Measurements from ENCODE around the gene NAA50.

NAA50 gene

GRCh38 chr3:113745756-113746547 is at the start of gene NAA50:
Gene NAA50, minus strand, starts transcription at chr3:113746249. Its CDS starts 300 bp downstream, at chr3:113745949.
- H3K9me3 Mint-ChIP-seq, result no peaks in the 10 kb centered on the region
- peak within 1 kb of the TSS; percentile 99 for H3K4me3 Mint-ChIP-seq
- peaks cover 73% of the 10 kb centered on the region for H3K4me1 Mint-ChIP-seq (ENCODE audit: low read depth)
- DNase-seq, result peak; percentile 97
- H3K27me3 Mint-ChIP-seq, result no peaks in the 10 kb centered on the region
- peaks cover 61% of the 10 kb centered on the region for H3K36me3 Mint-ChIP-seq (ENCODE audit: low read depth)
- peak within 1 kb of the TSS; percentile 100 for H3K27ac Mint-ChIP-seq

- H3K27ac Mint-ChIP-seq, result no peak overlapping the region
- no peaks in the 10 kb centered on the region for H3K9me3 Mint-ChIP-seq
- H3K4me1 Mint-ChIP-seq (ENCODE audit: low read depth), result no peaks in the 10 kb centered on the region
- no peaks in the 10 kb centered on the region for H3K27me3 Mint-ChIP-seq
- no peak for DNase-seq
- H3K4me3 Mint-ChIP-seq, result no peak overlapping the region
- H3K36me3 Mint-ChIP-seq (ENCODE audit: low read depth), result peaks cover 68% of the 10 kb centered on the region
Observed at GRCh38 chr3:113795693-113796092, 49.6 kb upstream of the NAA50 start.

GRCh38 chr3:113794526-113794925 is 48.5 kb upstream of the NAA50 start:
- peaks cover 68% of the 10 kb centered on the region for H3K36me3 Mint-ChIP-seq (ENCODE audit: low read depth)
- H3K4me1 Mint-ChIP-seq (ENCODE audit: low read depth), result no peaks in the 10 kb centered on the region
- no peak for DNase-seq
- H3K9me3 Mint-ChIP-seq, result no peaks in the 10 kb centered on the region
- no peak overlapping the region for H3K27ac Mint-ChIP-seq
- H3K4me3 Mint-ChIP-seq, result no peak overlapping the region
- no peaks in the 10 kb centered on the region for H3K27me3 Mint-ChIP-seq

- H3K27me3 Mint-ChIP-seq, result no peaks in the 10 kb centered on the region
- no peaks in the 10 kb centered on the region for H3K4me1 Mint-ChIP-seq (ENCODE audit: low read depth)
- H3K27ac Mint-ChIP-seq, result no peak overlapping the region
- no peaks in the 10 kb centered on the region for H3K9me3 Mint-ChIP-seq
- no peak overlapping the region for H3K4me3 Mint-ChIP-seq
- DNase-seq, result no peak
- peaks cover 66% of the 10 kb centered on the region for H3K36me3 Mint-ChIP-seq (ENCODE audit: low read depth)
Observed at GRCh38 chr3:113791381-113791780, 45.3 kb upstream of the NAA50 start.

GRCh38 chr3:113783980-113784379 is 37.9 kb upstream of the NAA50 start:
- Mint-ChIP-seq H3K4me3 (no peak overlapping the region), H3K27me3 (no peaks in the 10 kb centered on the region), H3K4me1 (ENCODE audit: low read depth) (peaks cover 4% of the 10 kb centered on the region), H3K9me3 (no peaks in the 10 kb centered on the region), H3K36me3 (ENCODE audit: low read depth) (peaks cover 50% of the 10 kb centered on the region), H3K27ac (peak overlapping the region; percentile 58)
- DNase-seq, result no peak

- Mint-ChIP-seq H3K27ac (no peak overlapping the region), H3K4me3 (no peak overlapping the region), H3K4me1 (ENCODE audit: low read depth) (peaks cover 4% of the 10 kb centered on the region), H3K36me3 (ENCODE audit: low read depth) (peaks cover 47% of the 10 kb centered on the region), H3K27me3 (no peaks in the 10 kb centered on the region), H3K9me3 (no peaks in the 10 kb centered on the region)
- no peak for DNase-seq
Observed at GRCh38 chr3:113783463-113783862, 37.4 kb upstream of the NAA50 start.

GRCh38 chr3:113776564-113776963 is 30.5 kb upstream of the NAA50 start:
- no peak for DNase-seq
- peaks cover 16% of the 10 kb centered on the region for H3K36me3 Mint-ChIP-seq (ENCODE audit: low read depth)
- H3K4me3 Mint-ChIP-seq, result no peak overlapping the region
- no peaks in the 10 kb centered on the region for H3K27me3 Mint-ChIP-seq
- H3K9me3 Mint-ChIP-seq, result no peaks in the 10 kb centered on the region
- H3K4me1 Mint-ChIP-seq (ENCODE audit: low read depth), result peaks cover 7% of the 10 kb centered on the region
- H3K27ac Mint-ChIP-seq, result no peak overlapping the region

- DNase-seq, result no peak
- no peaks in the 10 kb centered on the region for H3K27me3 Mint-ChIP-seq
- H3K4me1 Mint-ChIP-seq (ENCODE audit: low read depth), result peaks cover 7% of the 10 kb centered on the region
- no peak overlapping the region for H3K27ac Mint-ChIP-seq
- no peaks in the 10 kb centered on the region for H3K9me3 Mint-ChIP-seq
- peaks cover 12% of the 10 kb centered on the region for H3K36me3 Mint-ChIP-seq (ENCODE audit: low read depth)
- no peak overlapping the region for H3K4me3 Mint-ChIP-seq
Observed at GRCh38 chr3:113775516-113775915, 29.5 kb upstream of the NAA50 start.

- Mint-ChIP-seq H3K27me3 (no peaks in the 10 kb centered on the region), H3K27ac (no peak overlapping the region), H3K4me1 (ENCODE audit: low read depth) (peaks cover 13% of the 10 kb centered on the region), H3K36me3 (ENCODE audit: low read depth) (no peaks in the 10 kb centered on the region), H3K4me3 (no peak overlapping the region), H3K9me3 (no peaks in the 10 kb centered on the region)
- no peak for DNase-seq
Observed at GRCh38 chr3:113773381-113773780, 27.3 kb upstream of the NAA50 start.

GRCh38 chr3:113771993-113772392 is 25.9 kb upstream of the NAA50 start:
- DNase-seq, result no peak
- Mint-ChIP-seq H3K27me3 (no peaks in the 10 kb centered on the region), H3K4me1 (ENCODE audit: low read depth) (peaks cover 13% of the 10 kb centered on the region), H3K36me3 (ENCODE audit: low read depth) (peaks cover 2% of the 10 kb centered on the region), H3K4me3 (no peak overlapping the region), H3K9me3 (no peaks in the 10 kb centered on the region), H3K27ac (no peak overlapping the region)

GRCh38 chr3:113769551-113769950 is 23.5 kb upstream of the NAA50 start:
- H3K27me3 Mint-ChIP-seq, result no peaks in the 10 kb centered on the region
- H3K27ac Mint-ChIP-seq, result no peak overlapping the region
- DNase-seq, result no peak
- H3K4me3 Mint-ChIP-seq, result no peak overlapping the region
- H3K4me1 Mint-ChIP-seq (ENCODE audit: low read depth), result peaks cover 10% of the 10 kb centered on the region
- no peaks in the 10 kb centered on the region for H3K9me3 Mint-ChIP-seq
- peaks cover 2% of the 10 kb centered on the region for H3K36me3 Mint-ChIP-seq (ENCODE audit: low read depth)

- Mint-ChIP-seq H3K4me1 (ENCODE audit: low read depth) (peaks cover 5% of the 10 kb centered on the region), H3K9me3 (no peaks in the 10 kb centered on the region), H3K4me3 (no peak overlapping the region), H3K27ac (no peak overlapping the region), H3K36me3 (ENCODE audit: low read depth) (peaks cover 2% of the 10 kb centered on the region), H3K27me3 (no peaks in the 10 kb centered on the region)
- no peak for DNase-seq
Observed at GRCh38 chr3:113764698-113765097, 18.6 kb upstream of the NAA50 start.

GRCh38 chr3:113758389-113759024 is 12.5 kb upstream of the NAA50 start:
- no peak overlapping the region for H3K4me3 Mint-ChIP-seq
- peaks cover 6% of the 10 kb centered on the region for H3K9me3 Mint-ChIP-seq
- no peak overlapping the region for H3K27ac Mint-ChIP-seq
- peaks cover 11% of the 10 kb centered on the region for H3K36me3 Mint-ChIP-seq (ENCODE audit: low read depth)
- H3K4me1 Mint-ChIP-seq (ENCODE audit: low read depth), result peaks cover 11% of the 10 kb centered on the region
- no peaks in the 10 kb centered on the region for H3K27me3 Mint-ChIP-seq
- DNase-seq, result no peak

GRCh38 chr3:113754494-113755159 is 8.6 kb upstream of the NAA50 start:
- DNase-seq, result no peak
- Mint-ChIP-seq H3K4me1 (ENCODE audit: low read depth) (peaks cover 20% of the 10 kb centered on the region), H3K4me3 (no peak overlapping the region), H3K9me3 (peaks cover 6% of the 10 kb centered on the region), H3K27ac (no peak overlapping the region), H3K36me3 (ENCODE audit: low read depth) (peaks cover 12% of the 10 kb centered on the region), H3K27me3 (no peaks in the 10 kb centered on the region)

Measured in activated T-cell treated with anti-CD3 and anti-CD28 coated beads, Interleukin-2, amount 50 U/mL, for 24 hours (primary cell).